Measurements from ENCODE around the gene RPAP3.
A peak's percentile ranks its signal among the peaks of the same experiment; 100 is the strongest.

RPAP3 gene

GRCh38 chr12:47736877-47737676 is 31.2 kb upstream of the RPAP3 start:
- DNase-seq (ENCODE audit: low spot score in 2 of 2), result no peak
- Mint-ChIP-seq H3K27me3 (no peaks in the 10 kb centered on the region), H3K27ac (no peak overlapping the region), H3K36me3 (no peaks in the 10 kb centered on the region), H3K4me1 (peaks cover 29% of the 10 kb centered on the region), H3K4me3 (no peak overlapping the region), H3K9me3 (no peaks in the 10 kb centered on the region)
- no peak for ATAC-seq (ENCODE audit: low read depth)

DNA sequence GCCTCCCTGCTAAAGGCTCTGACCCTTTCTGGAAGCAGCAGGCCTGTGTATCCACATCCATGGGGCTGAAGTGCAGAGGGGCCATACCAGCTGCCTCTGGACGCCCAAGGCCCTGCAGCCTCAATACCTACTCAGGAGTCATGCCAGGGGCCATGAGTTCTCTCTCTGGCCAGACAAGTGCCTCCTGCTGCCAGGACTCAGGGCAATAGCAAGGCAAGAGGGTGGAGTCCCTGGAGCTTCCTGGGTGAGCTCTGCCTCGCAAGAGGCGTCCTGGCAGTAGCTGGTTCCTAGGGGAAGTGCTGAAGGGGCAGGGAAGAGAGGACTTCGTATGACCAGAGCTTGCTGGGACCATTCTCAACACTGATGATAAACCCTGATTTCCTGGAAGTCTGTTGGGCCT is 30.4 kb upstream of the RPAP3 start:
- H3K9me3 Mint-ChIP-seq, result no peaks in the 10 kb centered on the region
- H3K27me3 Mint-ChIP-seq, result no peaks in the 10 kb centered on the region
- no peak overlapping the region for H3K4me3 Mint-ChIP-seq
- H3K4me1 Mint-ChIP-seq, result peaks cover 24% of the 10 kb centered on the region
- no peak overlapping the region for H3K27ac Mint-ChIP-seq
- ATAC-seq (ENCODE audit: low read depth), result no peak
- DNase-seq (ENCODE audit: low spot score in 2 of 2), result no peak
- no peaks in the 10 kb centered on the region for H3K36me3 Mint-ChIP-seq

DNA sequence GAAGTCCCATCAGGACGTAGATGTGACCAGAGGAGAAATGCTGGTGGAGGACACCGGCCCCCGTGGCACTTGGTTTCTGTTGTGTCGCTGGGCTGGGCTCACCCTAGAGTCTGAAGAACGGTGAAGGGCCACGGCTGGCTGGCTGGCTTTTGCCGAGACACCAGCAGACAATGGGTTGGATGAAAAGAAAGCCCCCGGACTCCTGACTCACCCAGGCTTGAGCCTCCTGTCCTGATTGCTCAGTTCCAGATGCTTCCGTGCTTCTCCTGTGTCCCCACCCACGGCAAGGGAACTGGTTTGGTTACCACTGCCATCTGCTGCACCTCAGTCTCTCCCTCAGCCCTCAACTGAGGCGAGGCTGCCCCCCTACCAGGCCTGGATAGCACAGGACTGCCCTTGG is 29.8 kb upstream of the RPAP3 start:
- Mint-ChIP-seq H3K4me3 (no peak overlapping the region), H3K27me3 (no peaks in the 10 kb centered on the region), H3K9me3 (no peaks in the 10 kb centered on the region), H3K36me3 (no peaks in the 10 kb centered on the region), H3K27ac (no peak overlapping the region), H3K4me1 (peaks cover 18% of the 10 kb centered on the region)
- DNase-seq (ENCODE audit: low spot score in 2 of 2) (no peak), ATAC-seq (ENCODE audit: low read depth) (no peak)

GRCh38 chr12:47734725-47735480 is 29.1 kb upstream of the RPAP3 start:
- ATAC-seq (ENCODE audit: low read depth) (no peak), DNase-seq (ENCODE audit: low spot score in 2 of 2) (no peak)
- Mint-ChIP-seq H3K9me3 (no peaks in the 10 kb centered on the region), H3K4me3 (no peak overlapping the region), H3K27ac (no peak overlapping the region), H3K4me1 (peaks cover 11% of the 10 kb centered on the region), H3K27me3 (no peaks in the 10 kb centered on the region), H3K36me3 (no peaks in the 10 kb centered on the region)

DNA sequence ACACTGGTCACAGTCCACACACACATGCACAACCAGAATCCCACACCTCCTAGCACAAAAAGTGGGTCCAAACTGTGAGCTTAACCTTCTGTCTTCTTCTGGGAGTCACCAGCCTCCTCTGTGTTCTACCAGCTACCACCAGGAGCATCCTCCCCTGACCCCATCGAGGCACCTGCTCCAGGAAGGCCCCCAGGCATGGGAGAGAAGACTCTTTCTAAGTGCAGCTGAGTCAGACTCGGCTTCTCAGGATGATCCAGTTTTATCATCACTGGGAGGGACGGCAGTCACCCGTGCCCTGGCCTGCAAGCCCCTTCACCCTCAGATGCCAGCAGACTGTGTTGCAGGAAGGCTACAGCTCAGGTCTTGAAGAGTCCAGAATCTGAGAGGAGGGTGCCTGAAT is 27.3 kb upstream of the RPAP3 start:
- ATAC-seq (ENCODE audit: low read depth), result no peak
- Mint-ChIP-seq H3K4me3 (no peak overlapping the region), H3K36me3 (no peaks in the 10 kb centered on the region), H3K4me1 (no peaks in the 10 kb centered on the region), H3K9me3 (no peaks in the 10 kb centered on the region), H3K27me3 (no peaks in the 10 kb centered on the region), H3K27ac (no peak overlapping the region)
- DNase-seq (ENCODE audit: low spot score in 2 of 2), result no peak

DNA sequence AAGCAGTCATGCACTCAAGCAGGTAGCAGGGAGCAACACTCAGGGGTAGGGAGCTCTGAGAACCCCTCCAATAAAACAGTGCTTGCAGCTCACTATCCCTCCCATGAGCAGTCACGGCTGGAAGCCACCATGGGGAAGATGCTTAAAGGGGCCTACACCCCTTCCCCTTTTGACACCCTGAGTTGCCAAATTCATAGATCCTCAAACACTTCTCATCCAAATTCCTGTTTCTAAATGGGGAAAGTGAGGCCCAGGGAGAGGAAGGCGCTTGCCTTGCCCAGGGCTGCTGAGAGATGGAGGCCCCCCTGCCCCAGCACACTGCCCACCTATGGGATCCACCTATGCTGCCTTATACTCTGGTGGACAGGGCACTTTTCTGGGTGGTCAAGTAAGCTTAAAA is 26.7 kb upstream of the RPAP3 start:
- DNase-seq (ENCODE audit: low spot score in 2 of 2), result no peak
- no peaks in the 10 kb centered on the region for H3K27me3 Mint-ChIP-seq
- H3K27ac Mint-ChIP-seq, result no peak overlapping the region
- H3K9me3 Mint-ChIP-seq, result no peaks in the 10 kb centered on the region
- no peak overlapping the region for H3K4me3 Mint-ChIP-seq
- no peaks in the 10 kb centered on the region for H3K36me3 Mint-ChIP-seq
- no peaks in the 10 kb centered on the region for H3K4me1 Mint-ChIP-seq
- no peak for ATAC-seq (ENCODE audit: low read depth)

GRCh38 chr12:47731723-47732122 is 25.9 kb upstream of the RPAP3 start:
- Mint-ChIP-seq H3K4me3 (no peak overlapping the region), H3K9me3 (no peaks in the 10 kb centered on the region), H3K4me1 (peaks cover 2% of the 10 kb centered on the region), H3K27me3 (no peaks in the 10 kb centered on the region), H3K36me3 (no peaks in the 10 kb centered on the region), H3K27ac (no peak overlapping the region)
- no peak for DNase-seq (ENCODE audit: low spot score in 2 of 2)
- ATAC-seq (ENCODE audit: low read depth), result no peak

- Mint-ChIP-seq H3K36me3 (no peaks in the 10 kb centered on the region), H3K4me1 (peaks cover 9% of the 10 kb centered on the region), H3K27ac (no peak overlapping the region), H3K9me3 (no peaks in the 10 kb centered on the region), H3K4me3 (no peak overlapping the region), H3K27me3 (no peaks in the 10 kb centered on the region)
- DNase-seq (ENCODE audit: low spot score in 2 of 2), result no peak
- ATAC-seq (ENCODE audit: low read depth), result no peak
Measured at GRCh38 chr12:47730341-47730744, 24.5 kb upstream of the RPAP3 start.

DNA sequence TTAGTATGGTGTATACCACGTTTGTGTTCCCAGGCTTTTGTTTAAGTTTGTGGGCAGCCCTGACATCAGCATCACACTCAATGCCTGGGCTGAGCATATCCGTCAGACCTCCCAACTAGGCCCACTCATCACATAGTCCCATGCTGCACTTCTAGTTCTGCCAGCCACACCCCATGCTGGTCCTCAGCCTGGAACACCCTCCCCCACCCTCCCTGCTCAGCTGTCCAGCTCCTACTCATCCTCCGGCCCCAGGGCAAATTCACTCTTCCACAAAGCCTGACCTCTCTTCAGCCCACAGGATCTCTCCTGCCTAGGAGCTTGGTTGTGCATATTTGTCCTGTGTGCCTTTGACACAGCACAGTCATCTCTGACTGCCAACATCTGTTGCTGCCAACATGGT is 23.4 kb upstream of the RPAP3 start:
- ATAC-seq (ENCODE audit: low read depth) (no peak), DNase-seq (ENCODE audit: low spot score in 2 of 2) (no peak)
- Mint-ChIP-seq H3K27ac (peak overlapping the region; percentile 49), H3K9me3 (no peaks in the 10 kb centered on the region), H3K27me3 (no peaks in the 10 kb centered on the region), H3K4me1 (peaks cover 12% of the 10 kb centered on the region), H3K4me3 (no peak overlapping the region), H3K36me3 (no peaks in the 10 kb centered on the region)

GRCh38 chr12:47725893-47726292 is 20.1 kb upstream of the RPAP3 start:
- ATAC-seq (ENCODE audit: low read depth) (peak; percentile 70), DNase-seq (ENCODE audit: low spot score in 2 of 2) (no peak)
- Mint-ChIP-seq H3K27ac (no peak overlapping the region), H3K4me3 (no peak overlapping the region), H3K4me1 (peaks cover 12% of the 10 kb centered on the region), H3K9me3 (no peaks in the 10 kb centered on the region), H3K36me3 (peaks cover 5% of the 10 kb centered on the region), H3K27me3 (no peaks in the 10 kb centered on the region)

DNA sequence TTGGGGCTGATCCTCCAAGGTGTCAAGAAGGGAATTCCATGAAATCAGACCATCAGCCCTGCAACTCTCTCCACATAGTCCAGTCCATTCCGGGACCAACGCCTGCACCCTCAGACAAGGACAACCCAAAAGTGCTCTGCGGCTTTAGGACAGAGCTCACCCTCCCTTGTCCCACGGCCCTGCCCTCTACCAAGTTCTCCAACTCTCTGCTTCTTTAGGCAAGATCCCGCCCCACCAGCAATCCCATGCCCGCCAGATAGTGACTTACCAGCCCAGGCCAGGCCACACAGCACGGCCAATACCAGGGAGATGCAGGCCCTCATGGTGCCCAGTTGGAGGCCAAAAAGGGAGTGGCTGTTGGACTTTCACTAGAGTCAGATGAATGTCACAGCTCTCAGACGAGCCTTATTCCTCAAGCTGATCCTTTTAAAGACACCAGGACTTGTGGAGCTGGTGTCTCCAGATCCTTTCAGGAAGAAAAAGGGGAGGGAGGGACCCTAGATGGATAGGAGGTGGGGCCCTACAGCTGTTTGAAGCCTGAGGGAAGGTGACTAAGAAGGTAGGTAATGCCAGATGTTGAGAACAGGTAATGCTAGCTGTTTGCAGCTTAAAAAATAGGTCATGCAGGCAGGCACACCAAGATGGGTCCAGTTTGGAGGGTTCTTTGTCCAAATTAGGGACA is 19.4 kb upstream of the RPAP3 start, which contains the start of gene ENDOU:
TSS of gene ENDOU (minus strand) at position 400 of the 682 bp plus-strand sequence. CDS start at position 323, 77 bp downstream.
- no peaks in the 10 kb centered on the region for H3K27me3 Mint-ChIP-seq
- ATAC-seq (ENCODE audit: low read depth), result no peak
- H3K4me1 Mint-ChIP-seq, result peaks cover 12% of the 10 kb centered on the region
- peaks cover 5% of the 10 kb centered on the region for H3K36me3 Mint-ChIP-seq
- no peaks in the 10 kb centered on the region for H3K9me3 Mint-ChIP-seq
- no peak within 1 kb of the TSS for H3K27ac Mint-ChIP-seq
- H3K4me3 Mint-ChIP-seq, result no peak within 1 kb of the TSS
- DNase-seq (ENCODE audit: low spot score in 2 of 2), result no peak

- DNase-seq (ENCODE audit: low spot score in 2 of 2), result no peak
- no peaks in the 10 kb centered on the region for H3K27me3 Mint-ChIP-seq
- H3K27ac Mint-ChIP-seq, result no peak overlapping the region
- H3K4me3 Mint-ChIP-seq, result no peak overlapping the region
- H3K36me3 Mint-ChIP-seq, result peaks cover 6% of the 10 kb centered on the region
- no peak for ATAC-seq (ENCODE audit: low read depth)
- H3K9me3 Mint-ChIP-seq, result no peaks in the 10 kb centered on the region
- H3K4me1 Mint-ChIP-seq, result peaks cover 12% of the 10 kb centered on the region
Measured at GRCh38 chr12:47722941-47723631, 17.3 kb upstream of the RPAP3 start.

DNA sequence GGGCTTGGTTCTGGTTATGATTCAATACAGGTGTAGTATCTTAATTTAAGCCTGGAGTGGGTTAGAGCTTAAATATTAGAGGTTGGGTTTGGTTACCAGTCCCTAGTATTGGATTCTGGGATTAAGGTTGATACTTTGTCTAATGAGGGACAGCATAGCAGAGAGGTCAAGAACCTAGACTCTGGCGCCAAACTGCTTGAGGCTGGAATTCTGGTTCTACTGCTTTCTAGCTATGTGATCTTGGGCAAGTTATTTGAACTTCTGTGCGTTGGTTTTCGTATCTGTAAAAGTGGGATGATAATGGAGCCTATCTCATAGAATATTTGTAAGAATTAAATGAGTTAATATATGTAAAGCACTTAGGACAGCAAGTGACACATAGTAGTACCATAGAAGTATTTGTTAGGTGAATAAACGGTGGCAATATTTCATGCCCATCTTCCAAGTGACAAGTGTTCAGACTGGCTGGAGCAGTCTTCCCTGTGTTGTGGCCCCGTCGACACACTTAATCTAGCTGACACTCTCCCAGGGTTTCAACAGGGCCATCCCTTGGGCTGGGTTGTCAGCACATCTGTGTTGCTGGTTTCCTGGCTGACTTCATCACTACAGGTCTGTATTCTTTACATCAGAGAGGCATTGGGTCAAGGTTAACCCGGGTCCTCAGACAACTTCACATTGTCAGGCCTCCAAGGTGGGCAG is 16.5 kb upstream of the RPAP3 start:
- DNase-seq (ENCODE audit: low spot score in 2 of 2), result no peak
- H3K27me3 Mint-ChIP-seq, result no peaks in the 10 kb centered on the region
- no peak overlapping the region for H3K4me3 Mint-ChIP-seq
- no peaks in the 10 kb centered on the region for H3K9me3 Mint-ChIP-seq
- no peak for ATAC-seq (ENCODE audit: low read depth)
- peaks cover 18% of the 10 kb centered on the region for H3K4me1 Mint-ChIP-seq
- no peak overlapping the region for H3K27ac Mint-ChIP-seq
- H3K36me3 Mint-ChIP-seq, result peaks cover 6% of the 10 kb centered on the region

All from memory B cell (primary cell).